Airway epithelial cell (primary cell): ENCODE measurements around the gene SCD5. TPM values are rescaled to one million over a fixed set of nuclear protein-coding genes. Genes with fewer than 3 reads are reported as not detected.

ENCODE experiments used
- total RNA-seq: library from RNA; depleted of rRNA; stranded (reverse); fragments of >200 nt; gene quantifications from 2 replicates; pipeline ENCODE4 v1.2.3, GENCODE V29; 2015

SCD5 gene
- 26.2 and 29.3 TPM in 2 replicates for total RNA-seq

DNA sequence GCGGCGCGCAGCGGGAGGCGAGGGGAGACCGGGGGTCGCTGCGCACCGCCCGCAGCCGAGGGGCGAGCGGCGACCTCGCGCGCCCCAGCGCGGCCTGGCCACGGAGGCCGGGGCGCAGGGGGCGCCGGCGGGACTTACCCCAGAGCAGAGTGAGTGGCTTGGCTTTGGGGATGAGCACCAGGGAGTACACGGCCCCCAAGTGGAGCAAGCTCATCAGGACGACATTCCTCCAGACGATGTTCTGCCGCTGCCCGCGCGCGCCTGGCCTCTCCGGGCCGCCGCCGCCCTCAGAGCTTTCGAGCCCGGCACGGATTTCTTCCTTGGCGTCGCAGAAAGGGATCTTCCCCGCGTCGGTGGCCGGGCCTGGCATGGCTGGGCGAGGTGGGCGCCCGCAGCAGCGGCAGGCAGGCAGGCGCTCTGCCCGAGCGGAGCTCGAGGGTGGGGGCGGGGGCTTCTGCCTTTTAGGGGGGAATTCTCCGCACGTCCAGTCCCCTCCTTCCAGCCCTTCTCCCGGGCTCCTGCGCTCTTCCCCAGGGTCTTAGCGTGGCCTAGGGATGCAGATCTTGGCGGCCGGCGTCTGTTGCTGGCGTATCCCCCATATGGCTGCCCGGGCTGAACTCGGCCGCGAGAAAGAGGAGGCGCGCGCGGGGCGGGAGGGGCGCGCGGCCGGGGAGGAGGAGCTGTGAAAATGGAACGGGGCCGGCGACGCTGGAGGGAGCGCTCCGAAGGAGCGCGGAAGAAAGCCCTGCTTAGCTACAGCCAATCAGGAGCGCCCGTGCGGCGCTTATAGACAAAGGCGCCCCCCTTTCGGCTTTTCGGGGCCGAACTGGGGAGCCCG lies at the start of gene SCD5:
Gene SCD5, minus strand, starts transcription at position 629 of the 838 bp plus-strand sequence. Its CDS starts 259 bp downstream, at position 370.

Other genes with a start within 250 kb of the SCD5 start
- gene TMEM150C, start 236.8 kb downstream of the SCD5 start, total RNA-seq, result 0.42 and 0.65 TPM in 2 replicates
- 71.9 and 108 TPM in 2 replicates for gene SEC31A, start 92.4 kb upstream of the SCD5 start, total RNA-seq
- 0.84 and 2.6 TPM in 2 replicates for gene THAP9, start 101.9 kb upstream of the SCD5 start, total RNA-seq
- gene LIN54, start 212.0 kb upstream of the SCD5 start, total RNA-seq, result 6.4 and 9.0 TPM in 2 replicates
- 39.8 and 51.8 TPM in 2 replicates for gene COPS4, start 236.4 kb upstream of the SCD5 start, total RNA-seq